ENCODE measurements around the gene ECSCR. TPM values are rescaled to one million over a fixed set of nuclear protein-coding genes. Genes with fewer than 3 reads are reported as not detected.

The ECSCR gene
- total RNA-seq, 2 donors from 2014 or later, result 30.1 to 35.4 TPM

GRCh38 chr5:139426203-139426885 is 36.2 kb downstream of the ECSCR start:
- TF ChIP-seq, protein P1, sequence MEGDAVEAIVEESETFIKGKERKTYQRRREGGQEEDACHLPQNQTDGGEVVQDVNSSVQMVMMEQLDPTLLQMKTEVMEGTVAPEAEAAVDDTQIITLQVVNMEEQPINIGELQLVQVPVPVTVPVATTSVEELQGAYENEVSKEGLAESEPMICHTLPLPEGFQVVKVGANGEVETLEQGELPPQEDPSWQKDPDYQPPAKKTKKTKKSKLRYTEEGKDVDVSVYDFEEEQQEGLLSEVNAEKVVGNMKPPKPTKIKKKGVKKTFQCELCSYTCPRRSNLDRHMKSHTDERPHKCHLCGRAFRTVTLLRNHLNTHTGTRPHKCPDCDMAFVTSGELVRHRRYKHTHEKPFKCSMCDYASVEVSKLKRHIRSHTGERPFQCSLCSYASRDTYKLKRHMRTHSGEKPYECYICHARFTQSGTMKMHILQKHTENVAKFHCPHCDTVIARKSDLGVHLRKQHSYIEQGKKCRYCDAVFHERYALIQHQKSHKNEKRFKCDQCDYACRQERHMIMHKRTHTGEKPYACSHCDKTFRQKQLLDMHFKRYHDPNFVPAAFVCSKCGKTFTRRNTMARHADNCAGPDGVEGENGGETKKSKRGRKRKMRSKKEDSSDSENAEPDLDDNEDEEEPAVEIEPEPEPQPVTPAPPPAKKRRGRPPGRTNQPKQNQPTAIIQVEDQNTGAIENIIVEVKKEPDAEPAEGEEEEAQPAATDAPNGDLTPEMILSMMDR (IDR thresholded peaks at IDR 0.05), result no peak
- peaks cover 45% of the 10 kb centered on the region for H3K36me3 ChIP-seq
- H3K27me3 ChIP-seq, result no peaks in the 10 kb centered on the region
- H3K4me3 ChIP-seq, result no peak overlapping the region
- no peaks in the 10 kb centered on the region for H3K4me1 ChIP-seq
- no peak overlapping the region for H3K27ac ChIP-seq
- DNase-seq (ENCODE audit: low spot score), result no peak
- no peaks in the 10 kb centered on the region for H3K9me3 ChIP-seq

DNA sequence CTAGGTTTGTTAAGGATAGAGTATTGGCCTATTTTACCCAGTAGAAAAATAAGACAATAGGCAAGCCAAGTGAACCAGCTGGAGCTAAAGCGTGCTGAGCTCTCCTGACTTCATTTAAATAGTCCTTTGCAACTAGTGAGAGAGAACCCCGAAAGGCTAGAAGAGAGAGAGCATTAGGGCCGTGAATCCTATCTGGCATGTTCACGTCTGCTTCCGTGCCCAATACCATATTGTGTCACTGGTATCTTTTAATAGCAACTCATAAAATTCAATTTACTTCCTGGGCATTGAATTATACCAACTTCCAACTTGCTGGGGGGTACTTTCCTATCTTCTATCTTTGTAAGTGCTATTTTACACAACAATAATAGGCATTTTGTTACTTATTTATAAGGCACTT is 37.0 kb downstream of the ECSCR start:
- H3K36me3 ChIP-seq, result peaks cover 45% of the 10 kb centered on the region
- no peaks in the 10 kb centered on the region for H3K4me1 ChIP-seq
- no peaks in the 10 kb centered on the region for H3K27me3 ChIP-seq
- TF ChIP-seq, protein P1 (IDR thresholded peaks at IDR 0.05), result no peak
- DNase-seq (ENCODE audit: low spot score), result no peak
- H3K27ac ChIP-seq, result no peak overlapping the region
- no peaks in the 10 kb centered on the region for H3K9me3 ChIP-seq
- H3K4me3 ChIP-seq, result no peak overlapping the region

- peaks cover 0 to 28% of the 10 kb centered on the region in 2 donors for H3K4me1 ChIP-seq
- peaks cover 42% of the 10 kb centered on the region for H3K36me3 ChIP-seq
- no peaks in the 10 kb centered on the region for H3K9me3 ChIP-seq
- H3K4me3 ChIP-seq, result no peak overlapping the region
- no peak overlapping the region for H3K27ac ChIP-seq
- no peak for DNase-seq (ENCODE audit: low spot score)
- TF ChIP-seq, protein P1 (IDR thresholded peaks at IDR 0.05), result peak; percentile 47 to 87
- no peaks in the 10 kb centered on the region for H3K27me3 ChIP-seq
Measured at GRCh38 chr5:139422307-139422893, 40.1 kb downstream of the ECSCR start.

DNA sequence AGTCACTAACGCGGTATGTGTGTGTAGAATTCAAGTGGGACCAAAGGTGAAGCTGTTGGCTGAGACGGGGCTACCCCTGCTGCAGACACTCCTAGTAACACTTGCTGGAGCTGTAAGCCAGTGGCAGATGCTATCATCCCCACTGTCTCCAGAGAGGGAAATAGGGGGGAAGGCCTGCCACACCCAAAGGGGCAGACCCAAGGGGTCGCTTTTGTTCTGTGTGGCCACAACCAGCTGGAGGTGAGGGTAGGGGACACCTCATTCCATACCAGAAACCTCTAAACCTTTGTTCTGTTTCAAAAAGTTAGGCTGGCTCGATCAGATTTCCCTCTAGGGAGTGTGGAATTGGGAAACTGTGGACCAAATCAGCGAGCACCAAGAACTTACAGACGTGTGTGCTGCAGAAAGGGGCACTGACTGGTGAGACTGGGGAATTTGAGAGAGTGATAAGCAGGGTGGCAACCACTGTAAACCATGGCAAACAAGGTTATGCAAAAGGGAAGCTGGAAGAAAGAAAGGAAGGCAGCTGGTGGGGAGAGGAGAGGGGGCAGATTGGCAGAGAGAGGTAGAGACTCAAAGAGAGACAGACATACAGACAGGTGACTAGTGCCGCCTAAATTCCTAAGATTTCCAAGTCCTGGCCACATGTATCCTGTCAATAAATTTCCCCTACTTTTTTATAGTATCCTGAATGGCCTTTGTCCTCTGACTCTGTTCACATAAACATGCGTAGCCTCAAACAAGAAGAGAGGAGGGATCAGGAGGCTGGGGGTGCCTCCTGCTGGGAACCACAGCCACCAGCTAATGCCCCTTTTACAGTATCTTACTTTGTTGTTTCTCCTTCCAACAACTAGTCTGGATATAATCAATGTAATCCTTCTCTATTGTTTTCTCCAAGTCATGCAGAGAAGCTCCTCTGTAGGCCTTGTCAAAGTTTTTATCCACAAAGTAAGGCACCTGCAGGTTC is 43.0 kb downstream of the ECSCR start:
- Histone ChIP-seq H3K9me3 (no peaks in the 10 kb centered on the region), H3K4me3 (no peak overlapping the region), H3K27ac (peak overlapping the region; percentile 77 to 94), H3K36me3 (peaks cover 26% of the 10 kb centered on the region), H3K27me3 (no peaks in the 10 kb centered on the region), H3K4me1 (peaks cover 0 to 57% of the 10 kb centered on the region in 2 donors)
- DNase-seq (ENCODE audit: low spot score), result no peak
- TF ChIP-seq, protein P1 (IDR thresholded peaks at IDR 0.05), result peak in 1 of 2 donors; percentile 23

DNA sequence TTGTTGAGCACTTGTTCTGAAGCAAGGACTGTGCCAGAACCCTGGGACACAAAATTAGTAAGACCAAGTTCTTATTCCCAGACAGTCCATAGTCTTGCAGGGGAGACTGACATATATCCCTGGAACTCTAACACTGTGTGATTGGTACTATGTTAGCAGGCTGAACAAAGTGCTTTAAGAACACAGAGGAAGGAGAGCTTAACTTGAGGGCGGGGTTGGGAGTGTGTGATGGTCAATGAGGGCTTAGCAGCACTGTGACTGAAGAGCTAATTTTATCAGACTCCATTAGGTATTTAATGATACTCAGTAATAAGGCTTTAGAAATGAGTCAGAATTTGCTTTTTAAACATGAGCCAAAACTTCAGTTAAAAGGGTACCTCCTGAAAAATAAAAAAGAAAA is 43.8 kb downstream of the ECSCR start:
- peak overlapping the region; percentile 77 to 94 for H3K27ac ChIP-seq
- no peaks in the 10 kb centered on the region for H3K27me3 ChIP-seq
- peaks cover 0 to 64% of the 10 kb centered on the region in 2 donors for H3K4me1 ChIP-seq
- no peak for DNase-seq (ENCODE audit: low spot score)
- no peaks in the 10 kb centered on the region for H3K9me3 ChIP-seq
- peaks cover 21% of the 10 kb centered on the region for H3K36me3 ChIP-seq
- H3K4me3 ChIP-seq, result no peak overlapping the region
- TF ChIP-seq, protein P1 (IDR thresholded peaks at IDR 0.05), result no peak
